Measurements from ENCODE around the gene CATSPER3.

The CATSPER3 gene

GRCh38 chr5:134967607-134968006 lies at the start of gene CATSPER3:
Gene CATSPER3 (plus strand): TSS chr5:134967907. CDS start chr5:134967992, 85 bp downstream.
- no peak for DNase-seq (ENCODE audit: low read depth in 2 of 2)

GRCh38 chr5:134918861-134919260 lies 48.8 kb upstream of the CATSPER3 start:
- no peak for DNase-seq (ENCODE audit: low read depth in 2 of 2)

DNA sequence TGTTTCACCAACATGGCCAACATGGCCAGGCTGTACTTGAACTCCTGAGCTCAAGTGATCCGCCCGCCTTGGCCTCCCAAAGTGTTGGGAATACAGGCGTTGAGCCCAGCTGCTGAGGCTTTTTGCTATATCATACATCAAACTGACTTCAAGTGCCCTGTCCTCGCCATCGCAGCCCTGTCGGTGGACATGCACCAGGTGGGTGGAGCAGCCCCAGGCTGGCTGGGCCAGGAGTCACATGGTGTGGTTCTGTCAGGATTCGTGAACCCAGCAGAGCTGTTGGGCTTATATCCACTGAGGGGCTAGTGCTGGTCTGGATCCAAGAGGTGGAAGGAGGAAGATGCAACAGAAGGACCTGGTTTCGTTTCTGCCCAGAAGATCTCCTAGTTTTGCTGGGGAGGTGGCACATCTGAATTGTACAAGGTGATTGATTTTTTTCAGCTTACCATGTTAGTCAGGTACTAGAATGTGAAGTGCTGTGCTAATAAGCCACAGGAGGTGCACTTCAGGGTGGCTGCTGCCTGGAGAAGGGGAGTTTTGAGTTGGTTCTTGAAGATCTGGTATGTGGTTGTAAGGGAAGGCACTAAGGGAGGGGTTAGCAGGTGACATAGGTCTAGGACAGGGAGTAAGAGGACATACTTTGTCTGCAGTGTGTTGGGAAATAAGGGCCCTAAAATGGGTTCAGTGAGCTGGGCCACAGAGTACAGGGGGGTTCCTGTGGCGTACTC lies 46.7 kb upstream of the CATSPER3 start:
- DNase-seq (ENCODE audit: low read depth in 2 of 2): no peak

GRCh38 chr5:134932508-134932907 lies 35.2 kb upstream of the CATSPER3 start:
- DNase-seq (ENCODE audit: low read depth in 2 of 2): no peak

- DNase-seq (ENCODE audit: low read depth in 2 of 2): no peak
Observed at GRCh38 chr5:134934202-134934601, 33.5 kb upstream of the CATSPER3 start.

- DNase-seq (ENCODE audit: low read depth in 2 of 2): no peak
Observed at GRCh38 chr5:134935711-134936602, 31.8 kb upstream of the CATSPER3 start.

- DNase-seq (ENCODE audit: low read depth in 2 of 2): no peak
Observed at GRCh38 chr5:134937526-134937925, 30.2 kb upstream of the CATSPER3 start.

DNA sequence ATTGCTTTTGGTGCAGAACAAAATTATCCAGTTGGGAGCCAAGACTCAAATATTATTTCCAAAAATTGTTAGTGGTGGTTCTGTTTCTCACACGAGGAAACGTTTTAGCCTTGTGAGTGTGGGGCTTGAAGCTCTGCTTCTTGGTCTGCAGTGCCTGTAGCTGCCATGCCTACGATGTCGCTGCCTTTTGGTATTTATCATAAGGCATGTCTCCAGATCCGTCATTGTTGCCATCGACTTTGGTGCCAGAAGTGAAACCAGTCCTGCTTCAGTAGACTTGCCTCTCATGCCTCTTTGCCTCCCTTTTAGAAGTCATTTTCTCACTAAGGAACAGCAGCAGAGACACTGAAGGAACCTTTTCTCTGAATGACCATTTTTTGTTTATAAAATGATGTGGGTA lies 29.7 kb upstream of the CATSPER3 start:
- DNase-seq (ENCODE audit: low read depth in 2 of 2): no peak

DNA sequence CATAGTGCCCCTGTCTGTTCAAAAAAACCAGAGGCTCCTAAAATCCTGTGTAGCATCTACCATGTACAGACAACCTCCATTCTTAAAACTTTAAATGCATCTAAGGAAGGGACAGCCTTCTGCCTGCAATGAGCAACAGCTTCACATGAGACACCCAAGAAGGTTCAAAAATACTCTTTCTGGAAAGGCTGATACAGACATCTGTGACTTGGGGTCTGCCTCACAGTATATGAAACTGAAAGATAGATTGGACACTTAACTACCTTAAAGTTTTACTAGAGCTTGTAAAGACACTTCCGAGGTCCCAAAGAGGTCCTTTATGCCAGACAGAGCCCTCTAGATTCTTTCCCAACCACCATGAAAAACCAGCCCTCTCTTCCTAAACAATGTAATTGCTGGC lies 28.2 kb upstream of the CATSPER3 start:
- no peak for DNase-seq (ENCODE audit: low read depth in 2 of 2)

- DNase-seq (ENCODE audit: low read depth in 2 of 2): no peak
Observed at GRCh38 chr5:134943547-134943946, 24.2 kb upstream of the CATSPER3 start.

DNA sequence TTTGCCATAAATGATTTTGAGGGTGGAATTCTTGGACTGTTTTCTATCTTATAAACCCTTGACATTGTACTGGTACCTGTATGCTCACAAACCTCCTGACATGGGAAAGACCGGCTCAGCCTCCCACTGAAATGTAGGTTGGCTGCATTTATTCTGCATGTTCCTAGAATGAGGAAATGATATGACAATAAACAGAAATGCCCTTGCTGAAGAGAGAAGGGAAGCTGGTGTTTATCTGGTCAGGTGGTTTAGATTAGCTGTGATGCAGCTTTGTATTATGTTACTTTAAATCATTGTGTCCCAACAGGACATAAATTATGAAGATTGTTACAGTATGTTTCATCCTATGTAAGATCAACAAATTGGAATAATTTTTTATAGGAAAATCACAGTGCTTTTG lies 23.1 kb upstream of the CATSPER3 start:
- DNase-seq (ENCODE audit: low read depth in 2 of 2): no peak

DNA sequence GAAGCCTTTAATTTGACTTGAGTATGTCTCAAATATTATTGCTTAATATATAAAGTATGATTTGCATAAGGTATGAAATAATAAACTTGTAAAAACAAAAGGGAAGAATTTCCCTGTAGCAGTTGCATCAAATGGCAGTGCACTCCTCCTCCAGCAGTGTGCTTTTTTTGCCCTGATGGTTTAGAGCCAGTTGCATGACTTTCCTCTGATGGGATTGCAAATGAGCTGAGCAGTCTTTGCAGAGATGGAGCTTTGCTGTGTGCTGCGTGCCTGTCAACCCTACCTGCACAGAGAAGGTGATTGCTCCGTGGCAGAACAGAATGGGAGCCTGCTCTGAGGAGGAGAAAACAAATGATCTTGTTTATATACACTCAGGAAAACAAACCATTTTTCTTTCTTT lies 22.7 kb upstream of the CATSPER3 start:
- DNase-seq (ENCODE audit: low read depth in 2 of 2): no peak

- no peak for DNase-seq (ENCODE audit: low read depth in 2 of 2)
Observed at GRCh38 chr5:134948911-134949310, 18.8 kb upstream of the CATSPER3 start.

DNA sequence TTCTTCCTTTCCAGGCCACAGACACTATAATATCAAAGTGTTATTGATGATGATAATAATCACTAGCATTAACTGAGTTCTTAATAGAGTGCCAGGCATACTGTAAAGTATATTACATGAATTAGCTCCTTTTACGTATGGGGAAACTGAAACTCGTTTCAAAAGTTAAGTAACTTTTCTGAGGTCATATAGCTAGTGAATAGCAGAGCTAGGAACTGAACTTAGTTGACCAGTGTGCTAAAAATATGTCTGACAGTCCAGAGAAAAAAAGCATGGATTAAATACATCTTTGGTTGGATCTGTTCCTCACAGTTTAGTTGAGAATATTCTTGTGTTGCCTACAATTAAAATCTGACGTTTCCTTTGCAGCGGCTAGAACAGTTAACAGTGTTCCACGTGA lies 18.4 kb upstream of the CATSPER3 start:
- no peak for DNase-seq (ENCODE audit: low read depth in 2 of 2)

- DNase-seq (ENCODE audit: low read depth in 2 of 2): no peak
Observed at GRCh38 chr5:134957920-134958608, 9.6 kb upstream of the CATSPER3 start.

GRCh38 chr5:134958755-134959154 lies 9.0 kb upstream of the CATSPER3 start:
- DNase-seq (ENCODE audit: low read depth in 2 of 2): no peak

DNA sequence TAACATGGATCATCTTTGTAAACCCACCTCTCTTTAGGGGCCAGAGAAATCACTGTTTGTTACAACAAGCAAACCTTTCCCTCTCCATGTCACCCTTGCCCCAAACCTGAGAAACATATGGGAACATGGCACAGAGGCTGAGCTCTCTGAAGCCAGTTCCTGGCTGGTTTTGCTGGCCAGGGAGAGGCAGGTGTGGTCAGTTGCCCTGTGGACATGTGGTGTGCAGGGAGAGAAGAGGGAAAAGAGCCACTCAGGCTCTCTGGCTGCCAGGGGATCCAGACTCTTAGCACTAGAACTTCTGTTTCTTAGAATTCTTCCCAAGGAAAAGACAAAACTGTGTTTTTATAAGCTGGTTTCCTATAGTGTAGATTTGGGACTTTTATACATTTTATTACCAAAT lies 4.6 kb upstream of the CATSPER3 start:
- no peak for DNase-seq (ENCODE audit: low read depth in 2 of 2)

- DNase-seq (ENCODE audit: low read depth in 2 of 2): peak in 1 of 2 donors; percentile 3
Observed at GRCh38 chr5:134964359-134965270, 3.1 kb upstream of the CATSPER3 start.

DNA sequence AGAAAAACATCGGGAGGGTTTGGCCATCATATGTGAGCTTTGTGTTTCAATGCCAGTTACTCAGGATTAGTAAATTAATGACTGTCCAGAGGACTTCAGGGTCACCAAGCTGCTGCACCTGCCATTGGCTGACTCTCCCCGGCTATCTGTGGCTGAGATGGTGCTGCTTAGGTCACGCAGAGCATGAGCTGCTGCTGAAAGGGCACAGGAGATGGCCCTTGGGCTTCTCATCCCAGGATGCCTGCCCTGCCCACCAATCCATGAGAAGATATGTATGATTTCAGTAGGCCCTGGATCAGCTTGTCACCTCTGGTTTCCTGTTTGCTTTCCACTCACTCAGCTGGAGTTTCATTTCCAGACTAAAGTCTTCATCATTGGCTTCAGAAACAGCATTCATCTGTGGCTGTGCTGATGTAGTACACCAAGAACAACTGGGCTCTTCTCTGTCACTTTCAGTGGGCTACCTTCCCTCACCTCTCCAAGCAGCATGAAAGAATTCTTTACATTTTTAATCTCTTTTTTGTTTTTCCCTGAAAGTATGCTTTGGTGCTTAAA lies 2.4 kb upstream of the CATSPER3 start:
- no peak for DNase-seq (ENCODE audit: low read depth in 2 of 2)

DNA sequence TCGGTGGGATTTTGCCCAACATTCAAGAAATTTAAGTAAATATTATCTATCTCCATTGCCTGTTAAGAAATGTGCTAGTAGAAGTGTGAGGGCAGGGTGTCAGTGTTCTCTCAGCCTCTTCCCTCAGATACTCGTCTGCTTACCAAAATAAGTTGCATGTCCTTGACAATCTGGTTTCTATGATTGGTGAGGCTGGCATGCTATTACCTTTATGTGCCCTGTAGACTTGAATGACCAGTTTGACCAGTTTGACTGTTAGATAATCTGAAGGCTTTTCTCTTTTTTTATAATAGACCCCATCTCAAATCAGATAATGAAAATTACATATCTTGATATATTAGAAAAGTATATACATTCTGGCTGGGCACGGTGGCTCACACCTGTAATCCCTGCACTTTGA lies 348 bp downstream of the CATSPER3 start:
- no peak for DNase-seq (ENCODE audit: low read depth in 2 of 2)

GRCh38 chr5:134969166-134969565 lies 1.5 kb downstream of the CATSPER3 start:
- DNase-seq (ENCODE audit: low read depth in 2 of 2): no peak
